Lung (tissue), 12 donors: ENCODE measurements around the gene TANC1. TPM values are rescaled to one million over a fixed set of nuclear protein-coding genes. Genes with fewer than 3 reads are reported as not detected.

Experiments used
- ATAC-seq: fragments of 200-7000 bp; cut with Tn5 transposase; one replicate; pipeline ENCODE4 v1.9.1; 2020; ENCODE audit warnings: moderate number of reproducible peaks; ENCODE audit not compliant: insufficient read depth, low FRiP score
- DNase-seq, 3 donors: peaks; one replicate each; pipeline ENCODE4 v3.0.0-alpha.2; 2013 to 2017
- H3K27ac ChIP-seq, 2 donors: one replicate each; pipeline ENCODE4 v1.5.1; 2013; ENCODE audit warnings: mild to moderate bottlenecking in 2 of 2, moderate library complexity in 2 of 2, control low read depth in 1 of 2, inconsistent platforms in 1 of 2, low read depth in 1 of 2, low read length in 1 of 2
- H3K27me3 ChIP-seq, 3 donors: one replicate each; pipeline ENCODE4 v1.5.1; 2013; ENCODE audit warnings: low read length in 2 of 3; ENCODE audit not compliant: control insufficient read depth in 3 of 3, insufficient read depth in 3 of 3
- H3K36me3 ChIP-seq, 4 donors: one replicate each; pipeline ENCODE4 v1.5.1; 2013; ENCODE audit warnings: low read length in 4 of 4, mild to moderate bottlenecking in 1 of 4, moderate library complexity in 1 of 4; ENCODE audit not compliant: control insufficient read depth in 4 of 4, insufficient read depth in 4 of 4
- H3K4me1 ChIP-seq, 5 donors: one replicate each; pipeline ENCODE4 v1.5.1; 2013; ENCODE audit warnings: low read length in 5 of 5, mild to moderate bottlenecking in 2 of 5, moderate library complexity in 1 of 5; ENCODE audit not compliant: control insufficient read depth in 5 of 5, insufficient read depth in 5 of 5
- H3K4me3 ChIP-seq: one replicate; pipeline ENCODE4 v1.5.1; 2013; ENCODE audit warnings: mild to moderate bottlenecking, control low read depth, moderate library complexity
- H3K9ac ChIP-seq, 2 donors: one replicate each; pipeline ENCODE4 v1.5.1; 2013; ENCODE audit warnings: low read length in 2 of 2, control low read depth in 1 of 2; ENCODE audit not compliant: insufficient read depth in 1 of 2
- H3K9me3 ChIP-seq, 4 donors: one replicate each; pipeline ENCODE4 v1.5.1; 2013; ENCODE audit warnings: low read length in 3 of 4, mild to moderate bottlenecking in 1 of 4, moderate library complexity in 1 of 4; ENCODE audit not compliant: control insufficient read depth in 4 of 4, insufficient read depth in 3 of 4
- CTCF ChIP-seq: IDR thresholded peaks from 2 replicates; pipeline ENCODE4 v1.5.1; 2012; ENCODE audit warnings: mild to moderate bottlenecking; ENCODE audit errors: control extremely low read depth, extremely low read depth
- WGBS, 2 donors: extraction: QIAGEN DNeasy Blood & Tissue Kit; methylation state at CpG; one replicate each; pipeline ENCODE4 v1.1.7; 2013; 5-methylcytosine and 5-hydroxymethylcytosine counted together
- polyA plus RNA-seq, 2 donors: library from polyadenylated mRNA; stranded (reverse); fragments of 200-250 nt; gene quantifications; one replicate each; pipeline ENCODE4 v1.2.1, GENCODE V29; 2013
- total RNA-seq, 2 donors: library from RNA; depleted of rRNA in 1 of 2; stranded (reverse); fragments of >200 nt in 1 of 2; gene quantifications; one replicate each; pipeline ENCODE4 v1.2.1, GENCODE V29; 2014 to 2021
- donor health status: control.
- donor health status: control.
- donor health status: Bipolar disorder and iron deficiency.
- donor health status: healthy.
- donor health status: DM: yes; HTN: yes; CAD: no.

TANC1 gene
- total and polyA plus RNA-seq, 4 donors, result 14.3 to 99.5 (median 37.3) TPM

DNA sequence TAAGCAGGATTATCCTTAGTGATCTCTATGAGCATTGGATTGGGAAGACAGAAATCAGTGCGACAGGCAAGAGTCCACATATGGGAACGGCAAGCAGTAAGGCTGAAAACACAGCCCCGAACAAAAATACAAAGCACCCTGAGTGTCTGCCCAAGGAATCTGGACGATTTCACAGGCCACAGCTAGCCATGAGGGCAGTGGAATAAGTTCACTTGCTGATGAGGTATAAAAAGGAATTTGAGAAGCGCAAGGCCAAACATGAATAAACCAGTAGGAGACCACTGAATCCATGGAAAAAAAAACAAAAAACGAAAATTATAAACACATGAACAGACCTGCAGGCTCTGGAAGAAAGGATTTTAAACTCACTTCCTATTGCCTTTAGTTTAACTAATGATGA, 293.8 kb downstream of the TANC1 start:
- H3K27ac ChIP-seq, result peak overlapping the region in 1 of 2 donors; percentile 75
- DNase-seq (no peak), ATAC-seq (no peak)
- H3K9ac ChIP-seq, result no peak overlapping the region
- H3K4me3 ChIP-seq, result no peak overlapping the region
- H3K4me1 ChIP-seq, result peaks cover 0 to 15% (median 0%) of the 10 kb centered on the region in 5 donors
- TF ChIP-seq CTCF, result no peak
- WGBS, 2 donors, result 82 to 89% methylated on average over 6 of the region's 6 CpGs
- no peaks in the 10 kb centered on the region for H3K27me3 ChIP-seq
- H3K9me3 ChIP-seq, result no peaks in the 10 kb centered on the region
- peaks cover 0 to 4% (median 1%) of the 10 kb centered on the region in 4 donors for H3K36me3 ChIP-seq

- Histone ChIP-seq H3K36me3 (peaks cover 0 to 3% (median 0%) of the 10 kb centered on the region in 4 donors), H3K4me3 (no peak overlapping the region), H3K9ac (no peak overlapping the region), H3K4me1 (peaks cover 0 to 15% (median 0%) of the 10 kb centered on the region in 5 donors), H3K27me3 (no peaks in the 10 kb centered on the region), H3K27ac (peak overlapping the region in 1 of 2 donors; percentile 72), H3K9me3 (no peaks in the 10 kb centered on the region)
- 61 to 73% methylated on average over 5 of the region's 5 CpGs for WGBS, 2 donors
- DNase-seq, result peak in 1 of 3 donors; percentile 20
- no peak for ATAC-seq
- TF ChIP-seq CTCF, result no peak
Observed at GRCh38 chr2:159262904-159263303, 294.5 kb downstream of the TANC1 start.

DNA sequence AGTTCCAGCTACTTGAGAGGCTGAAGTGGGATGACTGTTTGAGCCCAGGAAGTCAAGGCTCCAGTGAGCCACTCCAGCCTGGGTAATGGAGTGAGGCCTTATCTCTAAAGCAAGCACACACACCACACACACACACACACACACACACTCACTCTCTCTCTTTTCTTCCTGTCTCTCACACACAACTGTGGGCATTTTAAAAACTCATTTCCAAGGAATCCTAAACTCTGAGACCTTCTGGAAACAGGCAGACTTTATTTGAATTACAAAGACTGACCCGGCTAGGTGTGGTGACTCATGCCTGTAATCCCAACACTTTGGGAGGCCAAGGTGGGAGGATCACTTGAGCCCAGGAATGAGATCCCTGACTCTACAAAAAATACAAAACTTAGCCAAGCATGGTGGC, 296.7 kb downstream of the TANC1 start:
- no peaks in the 10 kb centered on the region for H3K9me3 ChIP-seq
- no peaks in the 10 kb centered on the region for H3K27me3 ChIP-seq
- no peak overlapping the region for H3K4me3 ChIP-seq
- H3K27ac ChIP-seq, result no peak overlapping the region
- 74 to 85% methylated on average over 1 of the region's 1 CpG for WGBS, 2 donors
- TF ChIP-seq CTCF, result no peak
- DNase-seq (peak in 2 of 3 donors; percentile 32 to 59), ATAC-seq (peak; percentile 34)
- H3K4me1 ChIP-seq, result peaks cover 0 to 15% (median 0%) of the 10 kb centered on the region in 5 donors
- no peaks in the 10 kb centered on the region for H3K36me3 ChIP-seq
- no peak overlapping the region for H3K9ac ChIP-seq

GRCh38 chr2:159266554-159266953, 298.1 kb downstream of the TANC1 start:
- 95 to 98% methylated on average over 3 of the region's 3 CpGs for WGBS, 2 donors
- DNase-seq (no peak), ATAC-seq (no peak)
- Histone ChIP-seq H3K9me3 (no peaks in the 10 kb centered on the region), H3K36me3 (peaks cover 0 to 5% (median 0%) of the 10 kb centered on the region in 4 donors), H3K27me3 (no peaks in the 10 kb centered on the region), H3K4me1 (peaks cover 0 to 15% (median 0%) of the 10 kb centered on the region in 5 donors), H3K4me3 (no peak overlapping the region), H3K27ac (no peak overlapping the region), H3K9ac (no peak overlapping the region)
- TF ChIP-seq CTCF, result no peak
